ENCODE data around the gene IL3.

IL3 gene

GRCh38 chr5:132064140-132064539 is 3.7 kb downstream of the IL3 start:
- TF ChIP-seq CSRNP3 (CRISPR knock-in tag; IDR thresholded peaks at IDR 0.05) (no peak), ZNF8 (CRISPR knock-in tag; IDR thresholded peaks at IDR 0.05) (no peak), ARNTL (CRISPR knock-in tag; IDR thresholded peaks at IDR 0.05; ENCODE audit: borderline replicate concordance, low read depth) (no peak), OSR1 (CRISPR knock-in tag; IDR thresholded peaks at IDR 0.05) (no peak), TCF4 (CRISPR knock-in tag; IDR thresholded peaks at IDR 0.05; ENCODE audit: borderline replicate concordance) (no peak), GLIS3 (CRISPR knock-in tag; IDR thresholded peaks at IDR 0.05) (no peak), PATZ1 (CRISPR knock-in tag; IDR thresholded peaks at IDR 0.05; ENCODE audit: borderline replicate concordance) (no peak), TOX (CRISPR knock-in tag; IDR thresholded peaks at IDR 0.05; ENCODE audit: borderline replicate concordance) (no peak), PPARA (CRISPR knock-in tag; IDR thresholded peaks at IDR 0.05; ENCODE audit: borderline replicate concordance) (no peak), CSDC2 (CRISPR knock-in tag; IDR thresholded peaks at IDR 0.05) (no peak), ISL1 (CRISPR knock-in tag; IDR thresholded peaks at IDR 0.05) (no peak), BACH2 (CRISPR knock-in tag; IDR thresholded peaks at IDR 0.05; ENCODE audit: borderline replicate concordance) (no peak)
- ATAC-seq = no peak

- TF ChIP-seq ZNF70 (CRISPR knock-in tag; IDR thresholded peaks at IDR 0.05) (peak; percentile 64; the same call in 1 of the 2 replicates), ZFP30 (CRISPR knock-in tag; IDR thresholded peaks at IDR 0.05) (no peak), ZFP3 (CRISPR knock-in tag; IDR thresholded peaks at IDR 0.05) (no peak)
- peak; percentile 92 for ATAC-seq
Observed at GRCh38 chr5:132064738-132065331, 4.4 kb downstream of the IL3 start.

- peak; percentile 92 for ATAC-seq
- no peak for TF ChIP-seq RARB (CRISPR knock-in tag; IDR thresholded peaks at IDR 0.05)
- no peak for TF ChIP-seq ZNF565 (CRISPR knock-in tag; conservative IDR thresholded peaks at IDR 0.05; ENCODE audit: low read depth)
- TF ChIP-seq TOX (CRISPR knock-in tag; IDR thresholded peaks at IDR 0.05; ENCODE audit: borderline replicate concordance) = no peak
Observed at GRCh38 chr5:132065351-132065937, 5.0 kb downstream of the IL3 start.

GRCh38 chr5:132065951-132066701 is 5.7 kb downstream of the IL3 start:
- ATAC-seq = no peak
- TF ChIP-seq POU6F1 (CRISPR knock-in tag; IDR thresholded peaks at IDR 0.05; ENCODE audit: borderline replicate concordance, low read depth) (no peak), ZFP3 (CRISPR knock-in tag; IDR thresholded peaks at IDR 0.05) (no peak), ISL1 (CRISPR knock-in tag; IDR thresholded peaks at IDR 0.05) (no peak), ARNTL (CRISPR knock-in tag; IDR thresholded peaks at IDR 0.05; ENCODE audit: borderline replicate concordance, low read depth) (no peak), OSR1 (CRISPR knock-in tag; IDR thresholded peaks at IDR 0.05) (no peak), TCF4 (CRISPR knock-in tag; IDR thresholded peaks at IDR 0.05; ENCODE audit: borderline replicate concordance) (no peak), ZC3H10 (CRISPR knock-in tag; IDR thresholded peaks at IDR 0.05) (no peak), ZNF70 (CRISPR knock-in tag; IDR thresholded peaks at IDR 0.05) (no peak), CREB5 (CRISPR knock-in tag; IDR thresholded peaks at IDR 0.05; ENCODE audit: low read depth) (no peak), SNAI2 (CRISPR knock-in tag; IDR thresholded peaks at IDR 0.05) (no peak), ZFP30 (CRISPR knock-in tag; IDR thresholded peaks at IDR 0.05) (no peak), ZNF565 (CRISPR knock-in tag; conservative IDR thresholded peaks at IDR 0.05; ENCODE audit: low read depth) (no peak), TOX (CRISPR knock-in tag; IDR thresholded peaks at IDR 0.05; ENCODE audit: borderline replicate concordance) (no peak), TSHZ2 (CRISPR knock-in tag; IDR thresholded peaks at IDR 0.05) (no peak), BACH2 (CRISPR knock-in tag; IDR thresholded peaks at IDR 0.05; ENCODE audit: borderline replicate concordance) (no peak), PPARA (CRISPR knock-in tag; IDR thresholded peaks at IDR 0.05; ENCODE audit: borderline replicate concordance) (no peak), GLIS3 (CRISPR knock-in tag; IDR thresholded peaks at IDR 0.05) (no peak), PATZ1 (CRISPR knock-in tag; IDR thresholded peaks at IDR 0.05; ENCODE audit: borderline replicate concordance) (no peak)
